Measurements from ENCODE around the gene MAN1A2.

The MAN1A2 gene

GRCh38 chr1:117561551-117561950 lies 194.3 kb downstream of the MAN1A2 start:
- DNase-seq, result no peak

GRCh38 chr1:117562581-117563491 lies 195.6 kb downstream of the MAN1A2 start:
- no peak for DNase-seq

- no peak for DNase-seq
These were observed 196.2 kb downstream of the MAN1A2 start for GRCh38 chr1:117563492-117563875.

GRCh38 chr1:117564227-117565075 lies 197.2 kb downstream of the MAN1A2 start:
- DNase-seq, result no peak

- no peak for DNase-seq
These were observed 197.9 kb downstream of the MAN1A2 start for GRCh38 chr1:117565076-117565556.

- DNase-seq, result no peak
These were observed 198.7 kb downstream of the MAN1A2 start for GRCh38 chr1:117565745-117566455.

GRCh38 chr1:117566556-117566955 lies 199.3 kb downstream of the MAN1A2 start:
- DNase-seq, result no peak

- no peak for DNase-seq
These were observed 200.2 kb downstream of the MAN1A2 start for GRCh38 chr1:117567435-117567834.

- no peak for DNase-seq
These were observed 200.7 kb downstream of the MAN1A2 start for GRCh38 chr1:117567976-117568375.

- DNase-seq, result no peak
These were observed 201.8 kb downstream of the MAN1A2 start for GRCh38 chr1:117568999-117569398.

GRCh38 chr1:117569856-117570255 lies 202.6 kb downstream of the MAN1A2 start:
- no peak for DNase-seq

- no peak for DNase-seq
These were observed 203.8 kb downstream of the MAN1A2 start for GRCh38 chr1:117570988-117571409.

- no peak for DNase-seq
These were observed 204.2 kb downstream of the MAN1A2 start for GRCh38 chr1:117571496-117571895.

GRCh38 chr1:117572546-117572945 lies 205.3 kb downstream of the MAN1A2 start:
- peak; percentile 15 for DNase-seq

- no peak for DNase-seq
These were observed 206.3 kb downstream of the MAN1A2 start for GRCh38 chr1:117573386-117574023.

- DNase-seq, result no peak
These were observed 207.0 kb downstream of the MAN1A2 start for GRCh38 chr1:117574161-117574835.

- DNase-seq, result no peak
These were observed 208.5 kb downstream of the MAN1A2 start for GRCh38 chr1:117575586-117576225.

GRCh38 chr1:117576236-117576635 lies 209.0 kb downstream of the MAN1A2 start:
- DNase-seq, result no peak

- DNase-seq, result no peak
These were observed 210.1 kb downstream of the MAN1A2 start for GRCh38 chr1:117577191-117577885.

GRCh38 chr1:117578466-117578865 lies 211.2 kb downstream of the MAN1A2 start:
- DNase-seq, result no peak

Measured in activated CD4-positive, alpha-beta T cell treated with anti-CD3 and anti-CD28 coated beads, Interleukin-10, Interleukin-2, amounts not matched to agents 100 ng/mL and 50 ng/mL, durations not matched to agents 16 hours and 8 hours (primary cell).